Astrocyte (in vitro differentiated cells and primary cell): ENCODE results near the gene EXOC6B. TPM values are rescaled to one million over a fixed set of nuclear protein-coding genes. Genes with fewer than 3 reads are reported as not detected.

Source experiments
- DNase-seq: peaks from one replicate; pipeline ENCODE4 v3.0.0-alpha.2; 2010; ENCODE audit warnings: low read depth
- FAIRE-seq: peaks from 2 replicates; lab custom pipeline; 2011; peaks lifted over from hg19 to GRCh38; lab: Jason Lieb, UNC
- H2AFZ ChIP-seq: 2 replicates; pipeline ENCODE4 v1.6.0; 2012; ENCODE audit warnings: low read depth, low read length, inconsistent platforms
- H3K27ac ChIP-seq: 2 replicates; pipeline ENCODE4 v1.5.1; 2011; ENCODE audit warnings: low read depth, low read length, inconsistent platforms
- H3K27me3 ChIP-seq: 2 replicates; pipeline ENCODE4 v1.6.0; 2011; ENCODE audit warnings: low read length, inconsistent platforms; ENCODE audit not compliant: insufficient read depth
- H3K36me3 ChIP-seq: 2 replicates; pipeline ENCODE4 v1.5.1; 2011; ENCODE audit warnings: low read length, inconsistent platforms; ENCODE audit not compliant: insufficient read depth
- H3K4me1 ChIP-seq: 2 replicates; pipeline ENCODE4 v1.5.1; 2011; ENCODE audit warnings: low read length, inconsistent platforms; ENCODE audit not compliant: insufficient read depth
- H3K4me2 ChIP-seq: 2 replicates; pipeline ENCODE4 v1.6.0; 2012; ENCODE audit warnings: low read length, inconsistent platforms
- H3K4me3 ChIP-seq: 2 replicates; pipeline ENCODE4 v1.5.1; 2011; ENCODE audit warnings: low read depth, mild to moderate bottlenecking, low read length, inconsistent platforms; ENCODE audit not compliant: insufficient read depth
- H3K79me2 ChIP-seq: 2 replicates; pipeline ENCODE4 v1.6.0; 2012; ENCODE audit warnings: mild to moderate bottlenecking, low read length, inconsistent platforms; ENCODE audit not compliant: insufficient read depth
- H3K9ac ChIP-seq: 2 replicates; pipeline ENCODE4 v1.6.0; 2012; ENCODE audit warnings: mild to moderate bottlenecking, low read length, inconsistent platforms
- H3K9me3 ChIP-seq: 2 replicates; pipeline ENCODE4 v1.5.1; 2012; ENCODE audit warnings: low read depth, mild to moderate bottlenecking, low read length, inconsistent platforms; ENCODE audit not compliant: insufficient read depth
- H4K20me1 ChIP-seq: 2 replicates; pipeline ENCODE4 v1.6.0; 2012; ENCODE audit warnings: low read length, inconsistent platforms; ENCODE audit not compliant: insufficient read depth
- H3K27ac Mint-ChIP-seq: one replicate; pipeline ENCODE4 v1.8.0; 2021; ENCODE audit warnings: mild to moderate bottlenecking, mixed read lengths; ENCODE audit not compliant: unreplicated experiment
- H3K27me3 Mint-ChIP-seq: one replicate; pipeline ENCODE4 v1.8.0; 2021; ENCODE audit warnings: low read depth, mixed read lengths; ENCODE audit not compliant: unreplicated experiment
- H3K36me3 Mint-ChIP-seq: one replicate; pipeline ENCODE4 v1.8.0; 2021; ENCODE audit warnings: low read depth, mixed read lengths; ENCODE audit not compliant: unreplicated experiment
- H3K4me1 Mint-ChIP-seq: one replicate; pipeline ENCODE4 v1.8.0; 2021; ENCODE audit warnings: low read depth, mixed read lengths; ENCODE audit not compliant: unreplicated experiment
- H3K4me3 Mint-ChIP-seq: one replicate; pipeline ENCODE4 v1.8.0; 2021; ENCODE audit warnings: mild to moderate bottlenecking, moderate library complexity, mixed read lengths; ENCODE audit not compliant: unreplicated experiment
- H3K9me3 Mint-ChIP-seq: one replicate; pipeline ENCODE4 v1.8.0; 2021; ENCODE audit warnings: mild to moderate bottlenecking, mixed read lengths; ENCODE audit not compliant: unreplicated experiment
- CTCF ChIP-seq: IDR thresholded peaks from 2 replicates; pipeline ENCODE4 v1.5.1; 2011; ENCODE audit warnings: low read depth, mild to moderate bottlenecking, inconsistent platforms, low read length, moderate library complexity; ENCODE audit not compliant: insufficient read depth
- EZH2 ChIP-seq: IDR thresholded peaks from 2 replicates; pipeline ENCODE4 v1.6.1; 2012; ENCODE audit warnings: mild to moderate bottlenecking, low read length, inconsistent platforms; ENCODE audit not compliant: insufficient read depth
- total RNA-seq: library from RNA; stranded (reverse); gene quantifications from 2 replicates; pipeline ENCODE4 v1.2.1, GENCODE V29; 2021

The EXOC6B gene
- total RNA-seq, 1 donor from 2014 or later, result 31.8 TPM

GRCh38 chr2:72144274-72144631 is 681.6 kb downstream of the EXOC6B start:
- no peaks in the 10 kb centered on the region for H3K36me3 ChIP-seq
- no peak for TF ChIP-seq CTCF
- FAIRE-seq (no peak), DNase-seq (no peak)
- H3K27me3 ChIP-seq, result peaks cover 50% of the 10 kb centered on the region
- H3K9ac ChIP-seq, result no peak overlapping the region
- no peak overlapping the region for H2AFZ ChIP-seq
- H3K27ac Mint-ChIP-seq, result no peak overlapping the region
- peaks cover 10% of the 10 kb centered on the region for H3K9me3 Mint-ChIP-seq
- H4K20me1 ChIP-seq, result peaks cover 3% of the 10 kb centered on the region
- H3K27ac ChIP-seq, result no peak overlapping the region
- peak overlapping the region; percentile 5 for H3K4me3 ChIP-seq
- H3K4me1 ChIP-seq, result peaks cover 28% of the 10 kb centered on the region
- H3K27me3 Mint-ChIP-seq, result peaks cover 62% of the 10 kb centered on the region
- H3K9me3 ChIP-seq, result peaks cover 4% of the 10 kb centered on the region
- no peaks in the 10 kb centered on the region for H3K36me3 Mint-ChIP-seq
- peaks cover 3% of the 10 kb centered on the region for H3K4me1 Mint-ChIP-seq
- peak overlapping the region; percentile 72 for H3K4me2 ChIP-seq
- H3K79me2 ChIP-seq, result no peaks in the 10 kb centered on the region
- no peak overlapping the region for H3K4me3 Mint-ChIP-seq

GRCh38 chr2:72143441-72144273 is 682.2 kb downstream of the EXOC6B start:
- Mint-ChIP-seq H3K9me3 (peaks cover 10% of the 10 kb centered on the region), H3K4me3 (peak overlapping the region; percentile 54), H3K27ac (peak overlapping the region; percentile 26), H3K36me3 (no peaks in the 10 kb centered on the region), H3K27me3 (peaks cover 60% of the 10 kb centered on the region), H3K4me1 (peaks cover 3% of the 10 kb centered on the region)
- peak overlapping the region; percentile 28 for H3K4me3 ChIP-seq
- FAIRE-seq (no peak), DNase-seq (no peak)
- H3K79me2 ChIP-seq, result no peaks in the 10 kb centered on the region
- no peak overlapping the region for H3K9ac ChIP-seq
- H3K36me3 ChIP-seq, result no peaks in the 10 kb centered on the region
- H3K27me3 ChIP-seq, result peaks cover 47% of the 10 kb centered on the region
- TF ChIP-seq CTCF, result no peak
- TF ChIP-seq EZH2, result peak; percentile 78
- peak overlapping the region; percentile 47 for H2AFZ ChIP-seq
- H3K27ac ChIP-seq, result no peak overlapping the region
- peaks cover 25% of the 10 kb centered on the region for H3K4me1 ChIP-seq
- peak overlapping the region; percentile 70 for H3K4me2 ChIP-seq
- H3K9me3 ChIP-seq, result peaks cover 4% of the 10 kb centered on the region
- peaks cover 3% of the 10 kb centered on the region for H4K20me1 ChIP-seq
